Body of pancreas (tissue), 4 donors: ENCODE results near the gene NECTIN2. TPM values are rescaled to one million over a fixed set of nuclear protein-coding genes. Genes with fewer than 3 reads are reported as not detected.

Experiments used
- ATAC-seq: fragments of 150-250 bp; one replicate; pipeline ENCODE4 v1.9.1; 2016
- DNase-seq, 4 donors: peaks; one replicate each; pipeline ENCODE4 v3.0.0-alpha.2; 2019
- H3K27ac ChIP-seq, 4 donors: fragments of 200-600 bp; sonication (generic); 1 replicate in 3 of 4; 2 replicates in 1 of 4; pipeline versions ENCODE4 v1.5.1 to v1.6.1; 2016 to 2019; ENCODE audit warnings: mild to moderate bottlenecking in 1 of 4, mixed read lengths in 1 of 4, moderate library complexity in 1 of 4
- H3K27me3 ChIP-seq, 2 donors: fragments of 200-600 bp; sonication (generic); one replicate each; pipeline ENCODE4 v1.6.0; 2016; ENCODE audit warnings: mild to moderate bottlenecking in 1 of 2
- H3K36me3 ChIP-seq, 2 donors: fragments of 200-600 bp; sonication (generic); replicated peaks in 1 of 2; 2 replicates each; pipeline ENCODE4 v1.5.1; 2016; ENCODE audit warnings: low read depth in 2 of 2; ENCODE audit not compliant: insufficient read depth in 1 of 2
- H3K4me1 ChIP-seq: fragments of 200-600 bp; sonication (generic); one replicate; pipeline ENCODE4 v1.6.0; 2016
- H3K4me3 ChIP-seq, 2 donors: fragments of 200-600 bp; sonication (generic); 1 replicate in 1 of 2; 2 replicates in 1 of 2; pipeline ENCODE4 v1.5.1; 2016 to 2019
- H3K9me3 ChIP-seq, 3 donors: fragments of 200-600 bp; sonication (generic); 1 replicate in 2 of 3; 2 replicates in 1 of 3; pipeline ENCODE4 v1.5.1; 2016
- CTCF ChIP-seq, 7 experiments: fragments of 450-650 bp in 4 of 7; fragments of 200-600 bp in 3 of 7; sonication (generic) in 3 of 7; IDR thresholded peaks; one replicate each; pipeline ENCODE4 v1.5.1; 2016 to 2019; ENCODE audit warnings: antibody characterized with exemption in 7 of 7
- POLR2A ChIP-seq, 3 donors: fragments of 450-650 bp; IDR thresholded peaks; one replicate each; pipeline ENCODE4 v1.6.1; 2016; ENCODE audit warnings: antibody characterized with exemption in 3 of 3, mild to moderate bottlenecking in 2 of 3
- WGBS, 2 donors: methylation state at CpG; one replicate each; pipeline ENCODE4 v1.1.5; 2017; 5-methylcytosine and 5-hydroxymethylcytosine counted together
- intact Hi-C: fragments of 100-400 bp; cut with DNase I; formaldehyde crosslinking; loops from one replicate; pipeline ENCODE4 v1.15.1; 2023
- total RNA-seq, 2 donors: library from RNA; depleted of rRNA; stranded (reverse); fragments of >200 nt; gene quantifications; one replicate each; pipeline ENCODE4 v1.1.0, GENCODE V29; 2016

Gene NECTIN2
- total RNA-seq, 2 donors from 2014 or later: 54.0 to 137 TPM

GRCh38 chr19:44812142-44812718 lies 33.9 kb upstream of the NECTIN2 start:
- DNase-seq (no peak), ATAC-seq (no peak)
- Histone ChIP-seq H3K4me3 (no peak overlapping the region), H3K27me3 (no peaks in the 10 kb centered on the region), H3K36me3 (no peaks in the 10 kb centered on the region), H3K4me1 (peaks cover 28% of the 10 kb centered on the region), H3K9me3 (no peaks in the 10 kb centered on the region), H3K27ac (no peak overlapping the region)
- 88 to 97% methylated on average over 22 to 24 of the region's 28 CpGs for WGBS, 2 donors
- intact Hi-C loops: no loop called here
- TF ChIP-seq POLR2A (IDR thresholded peaks at IDR 0.05) (no peak), CTCF (IDR thresholded peaks at IDR 0.05) (no peak)

DNA sequence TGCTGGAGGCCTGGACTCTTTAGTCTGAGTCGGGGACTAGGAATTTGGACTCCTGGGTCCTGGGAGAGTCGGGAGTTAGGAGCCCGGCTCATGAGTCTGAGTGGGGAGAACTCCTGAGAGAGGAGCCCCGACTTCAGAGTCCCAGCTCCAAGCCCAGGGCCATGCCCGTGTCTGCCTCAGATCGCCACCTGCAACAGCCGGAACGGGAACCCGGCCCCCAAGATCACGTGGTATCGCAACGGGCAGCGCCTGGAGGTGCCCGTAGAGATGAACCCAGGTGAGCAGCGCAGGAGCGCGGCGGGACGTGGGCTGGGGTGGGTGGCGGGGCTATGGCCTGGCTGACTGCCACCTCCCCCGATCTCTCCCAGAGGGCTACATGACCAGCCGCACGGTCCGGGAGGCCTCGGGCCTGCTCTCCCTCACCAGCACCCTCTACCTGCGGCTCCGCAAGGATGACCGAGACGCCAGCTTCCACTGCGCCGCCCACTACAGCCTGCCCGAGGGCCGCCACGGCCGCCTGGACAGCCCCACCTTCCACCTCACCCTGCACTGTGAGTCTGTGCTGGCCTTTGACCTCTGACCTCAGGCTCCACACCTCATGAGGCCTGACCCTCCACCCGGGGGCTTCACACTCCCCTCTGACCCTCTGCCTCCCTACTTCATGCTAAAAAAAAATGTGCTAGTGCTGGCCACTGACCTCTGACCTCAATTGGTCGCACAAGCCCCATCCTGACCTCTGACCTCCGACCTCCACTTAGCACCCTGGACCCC lies 32.8 kb upstream of the NECTIN2 start:
- WGBS, 2 donors: 86 to 92% methylated on average over 17 to 21 of the region's 38 CpGs
- H3K4me3 ChIP-seq: no peak overlapping the region
- no peak for ATAC-seq
- H3K27ac ChIP-seq: no peak overlapping the region
- H3K36me3 ChIP-seq: no peaks in the 10 kb centered on the region
- no peak for DNase-seq
- TF ChIP-seq CTCF (IDR thresholded peaks at IDR 0.05) (no peak), POLR2A (IDR thresholded peaks at IDR 0.05) (no peak)
- no peaks in the 10 kb centered on the region for H3K9me3 ChIP-seq
- intact Hi-C loops: no loop called here
- H3K4me1 ChIP-seq: peaks cover 18% of the 10 kb centered on the region
- no peaks in the 10 kb centered on the region for H3K27me3 ChIP-seq

- TF ChIP-seq POLR2A (IDR thresholded peaks at IDR 0.05): no peak
- TF ChIP-seq CTCF (IDR thresholded peaks at IDR 0.05): no peak
- no peak overlapping the region for H3K4me3 ChIP-seq
- ATAC-seq: no peak
Measured at GRCh38 chr19:44813841-44814470, 32.1 kb upstream of the NECTIN2 start.

GRCh38 chr19:44814517-44814916 lies 31.6 kb upstream of the NECTIN2 start:
- Histone ChIP-seq H3K9me3 (no peaks in the 10 kb centered on the region), H3K36me3 (no peaks in the 10 kb centered on the region), H3K27me3 (no peaks in the 10 kb centered on the region), H3K27ac (no peak overlapping the region), H3K4me1 (peaks cover 7% of the 10 kb centered on the region), H3K4me3 (no peak overlapping the region)
- WGBS, 2 donors: 96 to 98% methylated on average over 11 to 17 of the region's 17 CpGs
- DNase-seq (no peak), ATAC-seq (no peak)
- intact Hi-C loops: no loop called here
- TF ChIP-seq POLR2A (IDR thresholded peaks at IDR 0.05) (no peak), CTCF (IDR thresholded peaks at IDR 0.05) (no peak)

More at GRCh38 chr19:44813841-44814470, 32.1 kb upstream of the NECTIN2 start:
- Histone ChIP-seq H3K27me3 (no peaks in the 10 kb centered on the region), H3K4me1 (peaks cover 12% of the 10 kb centered on the region), H3K27ac (no peak overlapping the region), H3K36me3 (no peaks in the 10 kb centered on the region), H3K9me3 (no peaks in the 10 kb centered on the region)
- 86 to 96% methylated on average over 15 to 16 of the region's 16 CpGs for WGBS, 2 donors
- intact Hi-C loops: no loop called here
- DNase-seq: no peak
